Measurements from ENCODE around the gene LBP. TPM values are rescaled to one million over a fixed set of nuclear protein-coding genes. Genes with fewer than 3 reads are reported as not detected.

Gene LBP
- total and polyA plus RNA-seq, 2 of the 13 experiments (the other 11 are each of a cell fraction or from before 2014, with no cell fraction given): 0.07 to 0.20 TPM

GRCh38 chr20:38299963-38300362 is 46.3 kb upstream of the LBP start:
- POLR2A ChIA-PET: no interaction called here
- BruUV-seq (replicated peaks): no TSS peak
- no peak overlapping the region for H3K9ac ChIP-seq (ENCODE audit: insufficient read depth, low read depth, low read length)
- no peak for DNase-seq (ENCODE audit: low spot score)
- H3K36me3 ChIP-seq (replicated peaks in 1 of 2; ENCODE audit: control insufficient read depth in 1 of 2, insufficient read depth in 2 of 2, low read length in 2 of 2): no peaks in the 10 kb centered on the region
- in situ Hi-C loops (cut with HindIII; ENCODE audit: extremely low pct_ligation_motif_present, low pct_unique_long_range_greater_than_20kb): no loop called here
- no peak overlapping the region for H3K4me3 ChIP-seq (replicated peaks in 1 of 3; ENCODE audit: insufficient read depth in 1 of 3, low read depth in 2 of 3, low read length in 3 of 3)
- intact Hi-C loops (cut with micrococcal nuclease; ENCODE audit: unreplicated experiment): no loop called here
- peaks cover 6% of the 10 kb centered on the region; the same call in 1 of the 2 replicates for H3K4me1 ChIP-seq (ENCODE audit: insufficient read depth, low read length)
- H3K79me2 ChIP-seq (ENCODE audit: insufficient read depth, low read length): no peaks in the 10 kb centered on the region
- no peaks in the 10 kb centered on the region for H4K20me1 ChIP-seq (ENCODE audit: insufficient read depth, low read length)
- 19% methylated on average over 5 of the region's 6 CpGs for WGBS (ENCODE audit: low lambda C conversion rate)
- H3K27me3 ChIP-seq (ENCODE audit: control insufficient read depth in 1 of 2, insufficient read depth in 2 of 2, low read length in 2 of 2): peaks cover 2 to 32% of the 10 kb centered on the region in 2 experiments; a peak in 4 of 5 replicates
- H3K4me2 ChIP-seq (ENCODE audit: low read depth, low read length): no peak overlapping the region
- H3K27ac ChIP-seq (ENCODE audit: extremely low read length, insufficient read depth, low read length): no peak overlapping the region
- no peak overlapping the region for H2AFZ ChIP-seq (ENCODE audit: low read length)
- CTCF ChIA-PET (ENCODE audit: low intra/inter-chr PET ratio, low total read pairs): no interaction called here
- H3K9me3 ChIP-seq (ENCODE audit: low read length): no peaks in the 10 kb centered on the region
- FAIRE-seq: no peak
- ATAC-seq: no peak
- TF ChIP-seq ZBTB7B (CRISPR knock-in tag; IDR thresholded peaks at IDR 0.05): no peak
- TF ChIP-seq ZNF281 (CRISPR knock-in tag; IDR thresholded peaks at IDR 0.05; ENCODE audit: borderline replicate concordance): no peak
- no peak for TF ChIP-seq NR3C1 (CRISPR knock-in tag; IDR thresholded peaks at IDR 0.05)
- TF ChIP-seq ZNF609 (CRISPR knock-in tag; IDR thresholded peaks at IDR 0.05; ENCODE audit: borderline replicate concordance): no peak
- TF ChIP-seq RXRA (CRISPR knock-in tag; IDR thresholded peaks at IDR 0.05): no peak
- no peak for TF ChIP-seq CBFB (CRISPR knock-in tag; IDR thresholded peaks at IDR 0.05)
- no peak for TF ChIP-seq CCAR2 (optimal IDR thresholded peaks at IDR 0.05; ENCODE audit: low read depth, low read length)
- no peak for TF ChIP-seq ZNF713 (CRISPR knock-in tag; IDR thresholded peaks at IDR 0.05)
- TF ChIP-seq ZNF839 (CRISPR knock-in tag; IDR thresholded peaks at IDR 0.05; ENCODE audit: borderline replicate concordance): no peak
- no peak for TF ChIP-seq FOXO4 (CRISPR knock-in tag; conservative IDR thresholded peaks at IDR 0.05)
- no peak for TF ChIP-seq ZNF30 (CRISPR knock-in tag; IDR thresholded peaks at IDR 0.05)
